WI38 (cell line): ENCODE measurements around the gene PLD1.

ENCODE experiments used
- H3K4me3 ChIP-seq: 2 replicates; pipeline ENCODE4 v1.5.1; 2011; ENCODE audit warnings: low read depth, mild to moderate bottlenecking, control low read depth, low read length
- TF ChIP-seq, protein P1 (sequence below): IDR thresholded peaks from 2 replicates; pipeline ENCODE4 v1.5.1; 2012; ENCODE audit warnings: low read depth, mild to moderate bottlenecking, control low read depth, low read length

Gene PLD1

DNA sequence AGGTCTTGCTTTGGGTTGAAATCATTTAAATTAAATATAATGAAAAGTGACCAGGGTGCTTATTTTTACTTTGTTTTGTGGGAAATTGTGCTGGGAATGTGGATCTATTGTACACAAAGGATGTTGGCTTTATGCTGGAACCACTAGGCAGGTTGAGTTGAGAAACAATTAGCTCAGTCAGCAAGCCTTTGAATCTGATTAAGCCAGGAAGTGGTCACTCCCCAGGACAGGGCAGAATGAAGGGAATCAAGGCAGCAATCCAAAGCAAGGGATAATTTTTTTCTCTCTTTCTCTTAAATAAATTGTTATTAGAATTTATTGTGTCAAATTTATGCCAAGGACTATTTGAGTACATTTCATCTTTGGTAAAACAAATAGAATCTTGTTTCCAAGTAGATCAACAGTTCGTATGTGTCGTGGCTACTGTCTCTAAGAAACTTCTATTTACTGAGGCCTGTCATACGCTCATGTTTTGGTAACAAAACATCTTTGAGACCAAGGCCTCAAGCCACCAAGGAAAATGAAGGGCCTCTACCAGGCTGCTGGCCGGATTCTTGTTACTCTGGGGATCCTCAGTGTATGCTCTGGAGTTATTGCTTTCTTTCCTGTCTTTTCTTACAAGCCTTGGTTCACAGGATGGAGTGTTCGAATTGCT is 32.7 kb upstream of the PLD1 start, which contains the start of gene TMEM212:
Gene TMEM212 (plus strand): TSS at position 486 of the 655 bp plus-strand sequence. CDS start 35 bp downstream, at position 521.
- TF ChIP-seq, protein P1, sequence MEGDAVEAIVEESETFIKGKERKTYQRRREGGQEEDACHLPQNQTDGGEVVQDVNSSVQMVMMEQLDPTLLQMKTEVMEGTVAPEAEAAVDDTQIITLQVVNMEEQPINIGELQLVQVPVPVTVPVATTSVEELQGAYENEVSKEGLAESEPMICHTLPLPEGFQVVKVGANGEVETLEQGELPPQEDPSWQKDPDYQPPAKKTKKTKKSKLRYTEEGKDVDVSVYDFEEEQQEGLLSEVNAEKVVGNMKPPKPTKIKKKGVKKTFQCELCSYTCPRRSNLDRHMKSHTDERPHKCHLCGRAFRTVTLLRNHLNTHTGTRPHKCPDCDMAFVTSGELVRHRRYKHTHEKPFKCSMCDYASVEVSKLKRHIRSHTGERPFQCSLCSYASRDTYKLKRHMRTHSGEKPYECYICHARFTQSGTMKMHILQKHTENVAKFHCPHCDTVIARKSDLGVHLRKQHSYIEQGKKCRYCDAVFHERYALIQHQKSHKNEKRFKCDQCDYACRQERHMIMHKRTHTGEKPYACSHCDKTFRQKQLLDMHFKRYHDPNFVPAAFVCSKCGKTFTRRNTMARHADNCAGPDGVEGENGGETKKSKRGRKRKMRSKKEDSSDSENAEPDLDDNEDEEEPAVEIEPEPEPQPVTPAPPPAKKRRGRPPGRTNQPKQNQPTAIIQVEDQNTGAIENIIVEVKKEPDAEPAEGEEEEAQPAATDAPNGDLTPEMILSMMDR = no peak
- no peak within 1 kb of the TSS for H3K4me3 ChIP-seq

DNA sequence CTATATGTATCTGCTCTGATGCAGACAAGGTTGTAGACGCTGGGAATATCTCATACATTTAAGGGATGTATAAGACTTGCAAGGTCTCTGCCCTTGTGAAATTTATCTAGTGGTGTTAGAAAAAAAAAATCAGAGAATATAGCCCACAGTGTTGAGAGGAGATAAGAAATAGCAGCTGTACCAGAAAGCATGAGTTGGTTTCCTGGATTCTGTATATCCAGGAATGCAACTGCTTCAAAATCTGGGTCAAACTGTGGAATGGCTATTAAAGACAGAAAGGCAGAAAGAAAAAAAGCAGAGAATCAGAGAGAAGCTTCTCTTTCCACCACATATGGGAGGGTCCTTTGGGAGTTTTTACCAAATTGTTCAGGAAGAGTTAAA is 31.3 kb upstream of the PLD1 start:
- TF ChIP-seq, protein P1 = no peak
- H3K4me3 ChIP-seq = no peak overlapping the region

DNA sequence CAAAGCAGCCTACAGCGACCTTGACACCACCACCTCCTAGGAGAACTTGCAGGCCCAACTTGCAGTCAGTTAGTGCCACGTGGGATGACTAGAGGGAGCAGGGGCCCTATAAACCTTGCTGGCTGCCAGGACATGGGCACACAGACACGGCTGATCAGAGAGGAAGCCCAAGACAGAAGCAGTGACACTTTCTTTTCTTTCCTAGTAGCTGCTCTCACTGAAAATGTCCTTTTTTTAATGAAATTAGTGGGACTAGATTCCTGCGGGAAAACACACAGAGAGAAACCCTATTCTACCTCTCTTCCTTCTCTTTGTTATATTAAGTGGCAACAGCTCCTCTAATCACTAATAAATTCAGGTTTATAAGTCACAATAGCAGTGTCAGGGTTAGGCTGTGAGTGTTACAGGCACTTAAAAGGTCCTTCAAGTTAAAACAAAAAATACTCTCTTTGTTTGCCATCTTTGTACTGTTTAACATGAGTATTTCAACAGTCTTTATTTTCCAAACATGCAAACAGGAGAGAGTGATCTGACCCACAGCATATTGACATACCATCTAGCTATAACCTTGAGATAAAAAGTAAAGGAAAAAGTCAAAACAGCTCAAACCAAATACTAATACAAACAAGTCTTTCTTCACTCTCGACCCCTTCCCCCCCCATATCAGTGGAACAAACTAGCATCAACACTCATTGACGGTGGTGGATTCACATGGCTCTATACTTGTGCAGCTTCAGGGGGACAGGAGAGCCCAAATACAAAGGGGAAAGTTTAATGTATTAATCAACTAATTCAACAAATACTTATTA is 30.7 kb upstream of the PLD1 start:
- no peak overlapping the region for H3K4me3 ChIP-seq
- TF ChIP-seq, protein P1 = no peak

DNA sequence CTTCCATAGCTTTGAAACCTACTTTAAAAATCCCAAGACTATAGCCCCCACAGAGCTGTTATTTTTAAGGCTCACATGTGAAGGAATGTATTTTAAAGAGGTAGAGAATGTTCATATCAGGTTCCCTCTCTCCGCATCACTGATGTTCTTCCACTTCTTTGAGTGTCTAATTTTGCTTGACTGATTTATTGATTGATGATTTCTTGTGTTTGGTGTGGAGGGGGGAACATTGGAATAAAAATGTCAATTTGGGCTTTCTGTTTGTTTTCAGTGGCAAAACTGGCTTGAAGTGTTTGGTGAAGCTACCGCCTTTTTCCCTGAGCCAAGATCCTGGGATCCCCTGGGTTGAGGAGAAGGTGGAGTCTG is 30.1 kb upstream of the PLD1 start:
- TF ChIP-seq, protein P1 = no peak
- H3K4me3 ChIP-seq = no peak overlapping the region

DNA sequence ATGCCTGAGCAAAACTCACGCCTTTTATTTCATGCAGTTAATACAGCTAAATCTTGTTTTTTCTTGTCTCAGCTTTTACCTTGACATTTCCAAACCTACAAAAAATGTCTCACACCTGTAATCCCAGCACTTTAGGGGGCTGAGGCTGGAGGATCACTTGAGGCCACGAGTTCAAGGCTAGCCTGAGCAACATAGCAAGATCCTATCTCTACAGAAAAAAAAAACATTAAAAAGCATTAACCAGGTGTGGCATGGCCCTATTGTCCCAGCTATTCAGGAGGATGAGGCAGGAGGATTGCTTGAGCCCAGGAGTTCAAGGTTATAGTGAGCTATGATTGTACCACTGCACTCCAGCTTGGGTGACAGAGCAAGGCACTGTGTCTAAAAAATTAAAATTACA is 29.0 kb upstream of the PLD1 start:
- H3K4me3 ChIP-seq = no peak overlapping the region
- TF ChIP-seq, protein P1 = no peak

DNA sequence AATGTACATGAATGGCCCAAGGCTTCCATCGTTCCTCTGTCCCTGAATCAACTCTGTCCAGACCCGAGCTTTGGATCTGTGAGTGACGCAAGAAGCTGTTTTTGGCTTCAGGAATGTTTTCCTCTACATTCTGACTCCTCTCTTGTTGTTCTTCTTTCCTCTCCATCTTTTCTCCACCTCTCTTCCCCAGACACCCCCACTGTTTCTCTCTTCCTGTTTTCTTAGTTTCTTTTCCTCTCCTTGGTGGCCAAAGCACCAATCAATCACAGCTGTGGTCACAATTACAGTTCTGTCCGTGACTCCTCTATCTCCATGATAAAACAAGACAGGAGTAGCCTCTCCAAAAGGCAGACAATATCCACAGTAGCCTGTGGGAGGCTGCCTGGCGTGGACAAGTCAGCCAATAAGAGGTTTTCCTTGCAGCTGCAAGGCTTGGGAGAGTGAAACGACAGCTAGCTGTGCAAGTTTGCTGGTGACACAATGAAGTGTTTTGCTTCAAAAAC is 28.0 kb upstream of the PLD1 start:
- H3K4me3 ChIP-seq = peak overlapping the region; percentile 23; the same call in 1 of the 2 replicates
- TF ChIP-seq, protein P1 = no peak

DNA sequence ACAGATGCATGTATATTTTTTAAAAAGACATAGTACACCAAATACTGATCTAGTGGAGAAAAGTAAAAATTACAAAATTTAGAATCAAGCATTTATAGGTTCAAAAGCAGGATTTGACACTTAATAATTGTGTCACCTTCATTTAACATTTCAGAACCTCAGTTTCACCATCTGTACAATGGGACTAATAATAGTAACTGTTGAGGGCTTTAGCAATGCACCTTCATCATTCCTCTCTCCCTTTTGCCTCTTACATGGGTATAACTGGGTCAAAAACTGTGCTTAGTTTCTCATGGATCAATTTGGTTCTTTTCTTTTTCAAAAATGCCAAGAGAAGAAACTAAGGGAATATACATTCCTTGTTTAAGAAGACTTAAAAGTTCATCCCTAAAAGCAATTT is 27.4 kb upstream of the PLD1 start:
- TF ChIP-seq, protein P1 = no peak
- no peak overlapping the region for H3K4me3 ChIP-seq
